GM21367 (cell line): ENCODE data around the gene SSBP3.
"Not testable (repeated sequence)": the region's sequence is repeated elsewhere in the genome, so short reads cannot be mapped to it uniquely, and the experiment has no call there.

ENCODE experiments used
- ATAC-seq: cut with Tn5 transposase; IDR thresholded peaks from one replicate; pipeline ENCODE4 v1.9.1; 2021; ENCODE audit not compliant: unreplicated experiment

SSBP3 gene

DNA sequence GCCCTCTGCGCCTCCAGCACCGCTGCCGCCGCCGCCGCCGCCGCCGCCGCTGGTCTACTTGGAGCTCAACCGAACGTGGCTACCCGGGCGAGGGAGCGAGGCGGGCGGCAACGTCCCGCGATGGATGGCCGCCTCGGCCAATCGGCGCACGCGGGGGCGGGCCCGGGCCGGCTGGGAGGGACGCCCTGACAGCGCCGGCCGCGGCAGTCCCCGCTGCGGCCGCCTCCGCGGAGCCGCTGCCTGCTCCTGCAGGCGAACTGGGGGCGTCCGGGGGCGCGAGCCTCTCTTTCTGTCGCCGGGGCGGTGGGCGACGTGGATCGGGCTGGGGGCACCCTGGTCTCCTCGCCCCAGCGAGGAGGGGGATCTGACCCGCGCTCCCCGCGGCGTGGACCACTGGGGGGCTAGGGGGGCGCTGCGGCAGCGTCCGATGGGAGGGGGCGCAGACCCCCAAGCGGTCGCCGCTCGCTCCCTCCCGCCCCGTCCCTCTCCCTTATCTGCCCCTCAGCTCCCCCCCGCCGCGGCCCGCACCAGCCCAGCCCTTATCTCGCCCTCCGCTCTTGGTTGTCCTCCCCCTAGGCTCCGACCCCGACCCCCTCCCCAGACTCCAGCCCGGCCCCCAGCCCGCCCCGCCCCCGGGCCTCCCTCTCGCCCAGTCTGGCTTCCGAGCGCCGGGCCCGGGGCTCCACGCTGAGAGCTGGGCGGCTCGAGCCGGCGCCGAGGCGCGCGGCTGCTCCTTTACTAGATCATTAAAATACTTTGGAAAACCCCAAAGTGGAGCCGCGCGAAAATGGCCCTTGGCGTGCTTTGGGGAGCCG is at the start of gene SSBP3:
Gene SSBP3, minus strand, starts transcription at position 56 of the 815 bp plus-strand sequence.
- peak; percentile 76 for ATAC-seq

GRCh38 chr1:54453509-54453908 is 47.3 kb upstream of the SSBP3 start:
- no peak for ATAC-seq

DNA sequence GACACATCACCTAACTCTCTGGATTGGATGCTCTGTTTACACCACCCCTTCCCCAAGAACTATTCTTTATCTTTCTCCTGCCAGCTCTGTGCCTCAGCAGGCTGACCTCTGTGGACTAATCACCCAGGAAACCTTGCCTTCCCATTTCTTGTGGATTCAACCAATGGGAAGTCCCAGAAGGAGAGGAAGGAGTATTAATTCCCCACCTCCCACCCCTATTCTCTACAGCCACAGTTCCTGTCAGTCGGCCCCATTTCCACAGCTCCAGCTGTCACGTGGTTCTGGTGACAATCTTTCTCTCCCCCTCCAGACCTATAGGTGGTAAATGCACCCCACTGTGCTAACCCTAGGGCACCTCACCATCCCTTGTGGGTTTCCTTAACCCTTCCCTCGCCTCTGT is 46.8 kb upstream of the SSBP3 start:
- ATAC-seq = no peak

GRCh38 chr1:54449431-54449830 is 43.2 kb upstream of the SSBP3 start:
- not testable (repeated sequence) for ATAC-seq

DNA sequence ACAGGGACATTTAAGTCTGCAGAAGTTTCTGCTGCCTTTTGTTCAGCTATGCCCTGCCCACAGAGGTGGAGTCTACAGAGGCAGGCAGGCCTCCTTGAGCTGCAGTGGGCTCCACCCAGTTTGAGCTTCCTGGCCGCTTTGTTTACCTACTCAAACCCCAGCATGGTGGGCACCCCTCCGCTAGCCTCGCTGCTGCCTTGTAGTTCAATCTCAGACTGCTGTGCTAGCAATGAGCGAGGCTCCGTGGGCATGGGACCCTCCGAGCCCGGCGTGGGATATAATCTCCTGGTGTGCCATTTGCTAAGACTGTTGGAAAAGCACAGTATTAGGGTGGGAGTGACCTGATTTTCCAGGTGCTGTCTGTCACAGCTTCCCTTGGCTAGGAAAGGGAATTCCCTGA is 42.6 kb upstream of the SSBP3 start:
- ATAC-seq = not testable (repeated sequence)

DNA sequence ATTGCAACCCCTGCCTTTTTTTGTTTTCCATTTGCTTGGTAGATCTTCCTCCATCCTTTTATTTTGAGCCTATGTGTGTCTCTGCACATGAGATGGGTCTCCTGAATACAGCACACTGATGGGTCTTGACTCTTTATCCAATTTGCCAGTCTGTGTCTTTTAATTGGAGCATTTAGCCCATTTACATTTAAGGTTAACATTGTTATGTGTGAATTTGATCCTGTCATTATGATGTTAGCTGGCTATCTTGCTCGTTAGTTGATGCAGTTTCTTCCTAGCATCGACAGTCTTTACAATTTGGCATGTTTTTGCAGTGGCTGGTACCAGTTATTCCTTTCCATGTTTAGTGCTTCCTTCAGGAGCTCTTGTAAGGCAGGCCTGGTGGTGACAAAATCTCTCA is 40.9 kb upstream of the SSBP3 start:
- ATAC-seq = not testable (repeated sequence)

- ATAC-seq = no peak
Observed at GRCh38 chr1:54442185-54442584, 36.0 kb upstream of the SSBP3 start.

GRCh38 chr1:54439550-54440223 is 33.5 kb upstream of the SSBP3 start:
- ATAC-seq = no peak

- ATAC-seq = no peak
Observed at GRCh38 chr1:54437783-54438182, 31.6 kb upstream of the SSBP3 start.

GRCh38 chr1:54436826-54437225 is 30.6 kb upstream of the SSBP3 start:
- no peak for ATAC-seq

GRCh38 chr1:54429838-54430237 is 23.6 kb upstream of the SSBP3 start:
- ATAC-seq = no peak

DNA sequence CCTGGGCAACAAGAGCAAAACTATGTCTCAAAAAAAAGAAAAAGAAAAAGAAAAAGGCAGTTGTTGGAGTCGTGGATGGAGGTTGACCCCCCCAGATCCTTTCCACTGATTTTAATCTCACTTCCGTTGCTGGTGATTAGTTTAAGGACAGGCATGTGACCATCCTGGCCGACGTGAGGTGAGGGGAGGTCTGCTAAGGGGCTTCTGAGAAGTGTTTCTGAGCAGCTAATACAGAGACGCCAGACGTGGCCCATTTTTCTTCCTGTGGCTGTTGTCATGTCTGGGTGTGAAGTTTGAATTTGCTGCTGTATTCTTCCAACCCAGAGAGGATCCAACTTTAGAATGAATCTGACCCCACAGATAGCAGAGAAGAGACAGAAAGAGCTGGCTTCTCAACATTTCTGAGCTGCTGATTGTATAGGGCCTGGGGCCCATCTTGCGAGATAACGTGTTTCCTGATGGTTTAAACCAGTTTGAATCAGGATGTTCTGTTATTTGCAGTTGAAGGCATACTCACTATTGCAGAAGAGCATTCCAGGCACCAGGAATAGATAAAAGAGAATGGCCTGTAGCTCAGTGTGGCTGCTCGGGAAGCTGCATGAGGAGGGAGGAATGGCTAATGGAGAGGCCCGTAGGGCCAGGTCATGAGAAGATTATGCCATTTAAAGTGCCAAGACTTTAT is 22.8 kb upstream of the SSBP3 start:
- ATAC-seq = no peak

- no peak for ATAC-seq
Observed at GRCh38 chr1:54425152-54425584, 19.0 kb upstream of the SSBP3 start.

DNA sequence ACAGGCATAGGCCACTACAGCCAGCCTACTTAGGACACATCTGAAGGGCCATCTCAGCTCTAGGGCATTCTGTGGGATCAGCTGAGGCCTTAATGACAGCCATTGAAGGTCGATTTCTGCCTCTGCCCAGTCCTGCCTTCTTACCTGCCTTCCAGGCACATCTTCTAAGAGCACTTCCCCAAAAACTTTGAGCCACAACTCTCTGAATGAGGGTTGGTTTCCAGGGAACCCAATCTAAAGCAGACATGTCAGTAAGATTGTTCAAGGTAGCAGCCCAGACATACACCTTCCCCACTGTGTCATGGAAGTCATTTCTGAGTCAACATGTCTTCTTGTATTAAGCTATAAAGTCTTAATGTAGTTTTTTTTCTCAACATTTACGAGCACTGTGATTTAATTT is 18.2 kb upstream of the SSBP3 start:
- no peak for ATAC-seq

GRCh38 chr1:54421101-54421504 is 14.9 kb upstream of the SSBP3 start:
- no peak for ATAC-seq

- ATAC-seq = not testable (repeated sequence)
Observed at GRCh38 chr1:54418598-54418997, 12.4 kb upstream of the SSBP3 start.

DNA sequence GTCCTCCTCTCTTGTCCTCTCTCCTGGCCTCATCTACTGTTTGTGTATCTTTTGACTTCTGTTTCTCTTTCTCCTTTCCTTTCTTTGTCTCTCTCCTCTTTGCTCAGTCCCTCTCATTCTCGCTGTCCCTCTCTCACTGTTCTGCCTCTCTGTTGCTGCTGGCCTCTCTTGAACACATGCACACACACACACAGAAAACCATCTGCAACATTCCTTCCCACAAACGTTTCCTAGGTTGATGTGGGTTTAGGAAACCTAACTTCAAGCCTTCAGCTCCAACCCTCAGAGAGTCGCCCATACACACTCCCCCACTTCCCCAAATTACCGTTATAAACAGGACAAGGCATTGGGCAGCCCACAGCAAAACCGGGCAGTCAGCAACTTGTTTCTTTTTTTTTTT is 10.9 kb upstream of the SSBP3 start:
- ATAC-seq = no peak

- ATAC-seq = no peak
Observed at GRCh38 chr1:54416435-54416834, 10.2 kb upstream of the SSBP3 start.

- ATAC-seq = no peak
Observed at GRCh38 chr1:54415991-54416390, 9.8 kb upstream of the SSBP3 start.

DNA sequence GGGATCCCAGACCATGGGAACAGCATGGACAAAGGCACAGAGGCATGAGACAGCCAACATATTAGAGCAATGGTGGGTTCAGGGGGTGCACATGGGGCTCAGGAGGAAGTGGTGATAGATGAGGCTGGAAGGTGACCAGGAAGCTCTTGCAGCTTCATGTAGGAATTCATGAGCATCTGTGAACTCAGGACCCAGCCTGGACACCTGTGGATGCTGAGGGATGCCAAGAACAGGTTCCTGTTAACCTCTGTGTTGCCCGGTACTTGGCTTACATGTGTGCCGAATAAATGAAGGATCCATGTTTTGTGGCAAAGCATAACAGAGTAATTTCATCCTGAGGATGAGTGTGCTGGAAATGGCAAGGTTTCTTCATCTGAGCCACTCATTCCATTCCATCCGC is 9.3 kb upstream of the SSBP3 start:
- no peak for ATAC-seq

- no peak for ATAC-seq
Observed at GRCh38 chr1:54413732-54414131, 7.5 kb upstream of the SSBP3 start.

DNA sequence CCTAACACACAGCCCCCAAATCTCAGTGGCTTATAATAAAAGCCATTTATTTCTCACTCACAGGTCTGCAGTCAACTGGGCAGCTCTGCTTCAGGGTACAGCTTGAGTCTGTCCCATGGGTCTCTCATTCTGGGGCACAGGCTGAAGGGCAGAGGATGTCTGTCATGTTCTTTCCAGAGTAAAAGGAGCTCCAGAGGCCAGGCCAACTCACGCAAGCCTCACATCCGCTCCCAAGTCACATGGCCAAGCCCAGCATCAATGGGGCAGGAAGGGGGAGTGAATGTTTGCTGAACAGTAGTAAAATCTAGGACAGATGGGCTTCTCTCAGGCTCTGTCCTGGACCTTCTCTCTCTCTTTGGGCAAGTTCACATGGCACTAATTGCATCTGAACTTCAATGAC is 7.1 kb upstream of the SSBP3 start:
- ATAC-seq = no peak
